Activated CD8-positive, alpha-beta memory T cell treated with anti-CD3 and anti-CD28 coated beads for 1 hour (primary cell): ENCODE results near the gene PRKAR2B.
"Not testable (repeated sequence)": the region's sequence is repeated elsewhere in the genome, so short reads cannot be mapped to it uniquely, and the experiment has no call there.

Source experiments
- DNase-seq, 2 donors: peaks; one replicate each; pipeline ENCODE4 v3.0.0-alpha.2; 2020; ENCODE audit warnings: low read depth in 1 of 2; ENCODE audit errors: extremely low read depth in 1 of 2

PRKAR2B gene

GRCh38 chr7:107047902-107048782 is 3.6 kb downstream of the PRKAR2B start:
- DNase-seq, result no peak

GRCh38 chr7:107048783-107049418 is 4.4 kb downstream of the PRKAR2B start:
- no peak for DNase-seq

- no peak for DNase-seq
Measured at GRCh38 chr7:107049480-107049879, 5.0 kb downstream of the PRKAR2B start.

- no peak for DNase-seq
Measured at GRCh38 chr7:107049971-107050532, 5.5 kb downstream of the PRKAR2B start.

- no peak for DNase-seq
Measured at GRCh38 chr7:107051376-107051775, 6.9 kb downstream of the PRKAR2B start.

- not testable (repeated sequence) for DNase-seq
Measured at GRCh38 chr7:107054965-107055364, 10.5 kb downstream of the PRKAR2B start.

GRCh38 chr7:107056058-107056457 is 11.6 kb downstream of the PRKAR2B start:
- DNase-seq, result not testable (repeated sequence)

GRCh38 chr7:107056728-107057473 is 12.4 kb downstream of the PRKAR2B start:
- no peak for DNase-seq

- DNase-seq, result no peak
Measured at GRCh38 chr7:107057474-107057833, 12.9 kb downstream of the PRKAR2B start.

- DNase-seq, result no peak
Measured at GRCh38 chr7:107059468-107059867, 15.0 kb downstream of the PRKAR2B start.

- DNase-seq, result no peak
Measured at GRCh38 chr7:107063245-107064120, 19.0 kb downstream of the PRKAR2B start.

GRCh38 chr7:107064255-107064654 is 19.8 kb downstream of the PRKAR2B start:
- DNase-seq, result no peak

- DNase-seq, result no peak
Measured at GRCh38 chr7:107065929-107066247, 21.4 kb downstream of the PRKAR2B start.

- no peak for DNase-seq
Measured at GRCh38 chr7:107068156-107068555, 23.7 kb downstream of the PRKAR2B start.

GRCh38 chr7:107069457-107069856 is 25.0 kb downstream of the PRKAR2B start:
- DNase-seq, result no peak

GRCh38 chr7:107070710-107071109 is 26.2 kb downstream of the PRKAR2B start:
- DNase-seq, result no peak

- DNase-seq, result no peak
Measured at GRCh38 chr7:107071129-107071528, 26.6 kb downstream of the PRKAR2B start.

GRCh38 chr7:107072133-107072532 is 27.6 kb downstream of the PRKAR2B start:
- no peak for DNase-seq

GRCh38 chr7:107075863-107076574 is 31.5 kb downstream of the PRKAR2B start:
- DNase-seq, result no peak
